Lower leg skin (tissue), 4 donors: ENCODE results near the gene APEH. TPM values are rescaled to one million over a fixed set of nuclear protein-coding genes. Genes with fewer than 3 reads are reported as not detected.

Experiments
- DNase-seq, 2 donors: peaks; one replicate each; pipeline ENCODE4 v3.0.0-alpha.2; 2019; ENCODE audit warnings: low spot score in 2 of 2
- H3K4me3 ChIP-seq: fragments of 200-600 bp; sonication (generic); 2 replicates; pipeline ENCODE4 v1.5.1; 2017; ENCODE audit warnings: mild to moderate bottlenecking, low read depth; ENCODE audit not compliant: poor library complexity, severe bottlenecking
- CTCF ChIP-seq, 3 donors: fragments of 450-650 bp; IDR thresholded peaks; one replicate each; pipeline ENCODE4 v1.5.1; 2016; ENCODE audit warnings: antibody characterized with exemption in 3 of 3, mild to moderate bottlenecking in 3 of 3, moderate library complexity in 2 of 3
- POLR2A ChIP-seq, 2 donors: fragments of 450-650 bp; IDR thresholded peaks; one replicate each; pipeline ENCODE4 v1.6.1; 2016 to 2017; ENCODE audit warnings: antibody characterized with exemption in 2 of 2, mild to moderate bottlenecking in 1 of 2, moderate library complexity in 1 of 2
- WGBS, 2 donors: methylation state at CpG; one replicate each; pipeline ENCODE4 v1.1.5; 2018; 5-methylcytosine and 5-hydroxymethylcytosine counted together
- intact Hi-C: fragments of 100-400 bp; cut with DNase I; formaldehyde crosslinking; loops from one replicate; pipeline ENCODE4 v1.15.0; 2023; ENCODE audit warnings: low total_unique reads
- total RNA-seq, 4 donors: library from RNA; depleted of rRNA; stranded (reverse); fragments of >200 nt; gene quantifications; one replicate each; pipeline ENCODE4 v1.1.0, GENCODE V29; 2016

Gene APEH
- total RNA-seq, 4 donors from 2014 or later, result 73.8 to 92.4 (median 83.1) TPM

DNA sequence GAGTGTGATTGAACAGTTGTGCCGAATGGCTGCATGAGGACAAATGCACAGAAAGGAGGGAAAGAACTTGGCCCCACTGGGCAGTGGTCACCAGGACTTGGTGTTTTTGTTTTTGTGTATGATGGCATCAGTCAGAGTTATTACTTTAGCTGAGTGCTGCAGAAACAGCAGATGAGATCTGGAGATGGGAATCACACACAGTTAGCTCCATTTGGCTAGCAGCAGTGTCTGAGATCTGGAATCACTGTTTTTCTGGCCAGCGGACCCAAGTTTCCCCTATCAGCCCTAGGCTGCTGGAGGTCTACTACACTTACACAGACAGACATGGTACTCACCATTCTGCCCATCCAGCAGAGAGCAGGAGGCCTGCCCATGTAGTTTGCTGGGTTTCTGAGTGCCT is 45.9 kb upstream of the APEH start:
- TF ChIP-seq POLR2A (IDR thresholded peaks at IDR 0.05) (no peak), CTCF (IDR thresholded peaks at IDR 0.05) (no peak)
- WGBS, 2 donors, result 90% methylated on average over 2 of the region's 2 CpGs
- DNase-seq, result no peak
- intact Hi-C loops, result no loop called here
- no peak overlapping the region for H3K4me3 ChIP-seq

DNA sequence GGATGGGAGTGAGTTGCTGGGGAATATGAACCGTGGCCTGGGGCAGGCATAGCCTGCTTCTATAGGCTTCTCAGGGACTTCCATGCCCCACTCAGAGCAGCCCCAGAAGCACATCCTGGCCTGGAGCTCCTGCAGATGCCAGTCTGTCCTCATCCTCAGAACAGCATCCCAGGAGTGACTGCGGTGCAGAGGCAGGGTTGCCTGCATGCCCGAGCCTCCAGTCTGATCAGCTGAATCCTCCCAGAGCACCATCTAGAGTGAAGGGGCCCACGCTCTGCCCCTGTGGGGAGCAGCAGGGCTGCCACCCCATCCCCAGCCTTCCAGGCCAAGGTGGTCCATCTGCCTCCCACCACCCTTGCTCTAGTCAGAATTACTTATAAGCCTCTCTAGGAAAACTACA is 44.7 kb upstream of the APEH start:
- intact Hi-C loops, result no loop called here

DNA sequence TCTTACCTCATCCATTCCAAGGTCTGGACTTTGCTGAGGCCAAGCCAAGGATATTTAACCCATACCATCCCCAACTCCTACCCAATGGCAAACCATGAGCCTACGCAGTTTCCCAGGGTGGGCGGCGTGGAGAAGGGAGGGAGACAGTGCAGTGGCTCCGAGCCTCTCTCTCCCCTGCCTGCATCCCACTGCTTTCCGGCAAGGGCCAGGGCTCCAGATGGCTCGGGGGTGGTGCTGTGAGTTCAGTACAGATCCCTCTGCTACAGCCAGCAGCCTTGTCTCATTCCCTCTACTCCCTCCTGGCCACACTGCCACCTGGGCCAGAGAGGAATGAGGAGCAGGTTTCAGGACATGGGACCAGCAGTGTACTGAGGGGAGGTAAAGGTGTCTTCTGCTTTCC is 44.3 kb upstream of the APEH start:
- no peak for DNase-seq
- no peak for TF ChIP-seq CTCF (IDR thresholded peaks at IDR 0.05)
- no peak for TF ChIP-seq POLR2A (IDR thresholded peaks at IDR 0.05)
- 82 to 100% methylated on average over 6 of the region's 6 CpGs for WGBS, 2 donors
- H3K4me3 ChIP-seq, result no peak overlapping the region
- intact Hi-C loops, result no loop called here

More for the DNA sequence above, 44.7 kb upstream of the APEH start:
- no peak overlapping the region for H3K4me3 ChIP-seq
- no peak for DNase-seq
- 88 to 100% methylated on average over 2 to 3 of the region's 4 CpGs for WGBS, 2 donors
- TF ChIP-seq POLR2A (IDR thresholded peaks at IDR 0.05) (no peak), CTCF (IDR thresholded peaks at IDR 0.05) (no peak)

GRCh38 chr3:49630784-49631183 is 43.4 kb upstream of the APEH start:
- intact Hi-C loops, result no loop called here
- no peak for DNase-seq
- WGBS, 2 donors, result 90 to 93% methylated on average over 1 of the region's 1 CpG
- TF ChIP-seq POLR2A (IDR thresholded peaks at IDR 0.05) (no peak), CTCF (IDR thresholded peaks at IDR 0.05) (no peak)
- no peak overlapping the region for H3K4me3 ChIP-seq

DNA sequence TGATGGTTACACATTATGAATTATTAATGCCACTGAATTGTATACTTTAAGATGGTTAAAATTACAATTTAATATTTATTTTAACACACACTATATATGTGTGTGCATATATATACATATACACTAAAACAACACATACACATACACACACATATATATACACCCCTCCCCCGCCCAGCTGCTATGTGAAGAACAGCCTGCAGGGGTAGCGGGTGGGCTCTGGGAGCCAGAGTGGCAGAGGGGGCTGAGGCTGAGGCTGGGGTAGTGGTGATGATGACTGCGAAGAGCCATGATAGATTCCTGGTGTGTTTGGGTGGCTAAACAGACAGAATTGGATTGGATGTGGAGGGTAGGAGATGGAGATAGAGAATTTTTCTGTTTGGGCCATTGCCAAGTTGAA is 39.4 kb upstream of the APEH start:
- intact Hi-C loops, result no loop called here
- TF ChIP-seq CTCF (IDR thresholded peaks at IDR 0.05) (no peak), POLR2A (IDR thresholded peaks at IDR 0.05) (no peak)
- DNase-seq, result no peak
- WGBS, 2 donors, result 85% methylated on average over 3 of the region's 3 CpGs
- no peak overlapping the region for H3K4me3 ChIP-seq

DNA sequence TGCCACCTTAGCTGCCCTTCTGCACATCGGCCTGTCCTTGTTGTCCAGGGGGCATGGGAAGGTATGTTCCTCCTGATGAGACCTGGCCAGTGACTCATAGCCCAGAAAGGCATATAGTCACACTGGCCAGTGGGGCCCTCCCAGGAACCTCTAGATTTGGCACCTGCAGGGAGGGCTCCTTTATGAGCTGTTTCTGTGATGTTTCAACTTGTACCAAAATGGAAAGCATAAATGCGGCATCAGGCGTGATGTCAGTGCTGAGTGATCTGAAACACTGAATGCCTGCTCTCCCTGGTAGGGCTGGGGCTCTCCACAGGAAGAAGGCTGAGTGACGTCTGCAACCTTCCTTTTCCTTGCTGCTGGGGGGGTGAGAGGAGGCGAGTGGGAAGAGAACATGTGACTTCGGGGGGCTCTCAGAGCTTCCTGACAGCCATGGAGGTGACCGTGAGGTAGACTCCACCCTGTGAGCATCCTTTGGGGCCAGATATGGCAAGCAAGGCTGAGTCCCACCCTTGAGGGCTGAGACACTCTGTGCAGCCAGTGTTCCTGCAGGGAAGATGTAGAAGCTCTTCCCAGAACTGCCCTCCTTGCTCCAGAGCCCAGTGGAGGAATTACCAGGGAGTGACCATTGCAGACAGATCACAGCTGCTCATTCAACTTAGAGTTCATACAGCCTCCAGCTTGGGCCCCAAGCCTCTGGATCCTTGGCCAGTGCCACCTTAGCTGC is 37.1 kb upstream of the APEH start:
- H3K4me3 ChIP-seq, result no peak overlapping the region
- DNase-seq, result no peak
- no peak for TF ChIP-seq POLR2A (IDR thresholded peaks at IDR 0.05)
- no peak for TF ChIP-seq CTCF (IDR thresholded peaks at IDR 0.05)
- intact Hi-C loops, result no loop called here
- 44 to 62% methylated on average over 7 of the region's 7 CpGs for WGBS, 2 donors
